Chondrocyte (in vitro differentiated cells): ENCODE results near the gene CDC42EP2. TPM values are rescaled to one million over a fixed set of nuclear protein-coding genes. Genes with fewer than 3 reads are reported as not detected.

ENCODE experiments used
- DNase-seq: peaks from one replicate; pipeline ENCODE4 v3.0.0; 2021; ENCODE audit warnings: mixed read lengths, low spot score
- H3K27ac Mint-ChIP-seq: one replicate; pipeline ENCODE4 v1.8.0; 2021; ENCODE audit warnings: mild to moderate bottlenecking, moderate library complexity, mixed read lengths; ENCODE audit not compliant: unreplicated experiment
- H3K27me3 Mint-ChIP-seq: 2 replicates; pipeline ENCODE4 v1.8.0; 2021; ENCODE audit warnings: low read depth, mixed read lengths
- H3K36me3 Mint-ChIP-seq: 2 replicates; pipeline ENCODE4 v1.8.0; 2021; ENCODE audit warnings: low read depth, mixed read lengths
- H3K4me1 Mint-ChIP-seq: 2 replicates; pipeline ENCODE4 v1.8.0; 2021; ENCODE audit warnings: low read depth, mild to moderate bottlenecking, mixed read lengths
- H3K4me3 Mint-ChIP-seq: one replicate; pipeline ENCODE4 v1.8.0; 2021; ENCODE audit warnings: mild to moderate bottlenecking, moderate library complexity, mixed read lengths; ENCODE audit not compliant: unreplicated experiment
- H3K9me3 Mint-ChIP-seq: 2 replicates; pipeline ENCODE4 v1.8.0; 2021; ENCODE audit warnings: low read depth, mixed read lengths
- total RNA-seq: library from RNA; stranded (reverse); gene quantifications from 3 replicates; pipeline ENCODE4 v1.2.1, GENCODE V29; 2021
- TF ChIP-seq, protein P1 (sequence below): fragments of 200-600 bp; sonication (generic); IDR thresholded peaks from 2 replicates; pipeline ENCODE4 v1.5.0; 2021; ENCODE audit warnings: antibody characterized with exemption, mild to moderate bottlenecking, moderate library complexity

The CDC42EP2 gene
- total RNA-seq, 1 donor from 2014 or later = 12.8 TPM

DNA sequence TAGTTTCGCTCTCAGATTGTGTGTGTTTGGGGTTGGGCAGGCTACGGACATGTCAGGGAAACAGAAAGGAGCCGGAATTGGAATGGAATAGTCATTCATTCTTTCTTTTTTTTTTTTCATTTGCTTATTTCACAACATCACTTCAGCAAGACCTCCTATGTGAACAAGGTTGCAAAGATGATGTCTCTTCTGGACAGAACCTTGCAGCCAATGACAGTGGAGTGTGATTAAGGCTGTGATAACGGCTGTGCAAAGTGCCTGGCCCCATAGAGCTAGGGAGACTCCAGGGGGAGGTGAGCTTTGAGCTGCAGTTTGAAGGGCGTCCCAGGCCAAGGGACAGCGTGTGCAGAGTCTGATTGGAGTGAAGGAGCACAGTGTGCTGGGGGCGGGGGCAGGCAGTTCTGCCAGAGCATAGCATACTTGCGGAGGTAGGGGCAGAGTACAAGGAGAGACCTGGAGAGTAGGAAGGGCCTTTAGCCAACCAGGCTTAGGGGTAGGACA is 43.2 kb downstream of the CDC42EP2 start:
- Mint-ChIP-seq H3K4me3 (no peak overlapping the region), H3K27me3 (no peaks in the 10 kb centered on the region), H3K4me1 (peaks cover 17% of the 10 kb centered on the region), H3K36me3 (no peaks in the 10 kb centered on the region), H3K27ac (no peak overlapping the region), H3K9me3 (no peaks in the 10 kb centered on the region)
- no peak for DNase-seq
- TF ChIP-seq, protein P1, sequence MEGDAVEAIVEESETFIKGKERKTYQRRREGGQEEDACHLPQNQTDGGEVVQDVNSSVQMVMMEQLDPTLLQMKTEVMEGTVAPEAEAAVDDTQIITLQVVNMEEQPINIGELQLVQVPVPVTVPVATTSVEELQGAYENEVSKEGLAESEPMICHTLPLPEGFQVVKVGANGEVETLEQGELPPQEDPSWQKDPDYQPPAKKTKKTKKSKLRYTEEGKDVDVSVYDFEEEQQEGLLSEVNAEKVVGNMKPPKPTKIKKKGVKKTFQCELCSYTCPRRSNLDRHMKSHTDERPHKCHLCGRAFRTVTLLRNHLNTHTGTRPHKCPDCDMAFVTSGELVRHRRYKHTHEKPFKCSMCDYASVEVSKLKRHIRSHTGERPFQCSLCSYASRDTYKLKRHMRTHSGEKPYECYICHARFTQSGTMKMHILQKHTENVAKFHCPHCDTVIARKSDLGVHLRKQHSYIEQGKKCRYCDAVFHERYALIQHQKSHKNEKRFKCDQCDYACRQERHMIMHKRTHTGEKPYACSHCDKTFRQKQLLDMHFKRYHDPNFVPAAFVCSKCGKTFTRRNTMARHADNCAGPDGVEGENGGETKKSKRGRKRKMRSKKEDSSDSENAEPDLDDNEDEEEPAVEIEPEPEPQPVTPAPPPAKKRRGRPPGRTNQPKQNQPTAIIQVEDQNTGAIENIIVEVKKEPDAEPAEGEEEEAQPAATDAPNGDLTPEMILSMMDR = no peak

DNA sequence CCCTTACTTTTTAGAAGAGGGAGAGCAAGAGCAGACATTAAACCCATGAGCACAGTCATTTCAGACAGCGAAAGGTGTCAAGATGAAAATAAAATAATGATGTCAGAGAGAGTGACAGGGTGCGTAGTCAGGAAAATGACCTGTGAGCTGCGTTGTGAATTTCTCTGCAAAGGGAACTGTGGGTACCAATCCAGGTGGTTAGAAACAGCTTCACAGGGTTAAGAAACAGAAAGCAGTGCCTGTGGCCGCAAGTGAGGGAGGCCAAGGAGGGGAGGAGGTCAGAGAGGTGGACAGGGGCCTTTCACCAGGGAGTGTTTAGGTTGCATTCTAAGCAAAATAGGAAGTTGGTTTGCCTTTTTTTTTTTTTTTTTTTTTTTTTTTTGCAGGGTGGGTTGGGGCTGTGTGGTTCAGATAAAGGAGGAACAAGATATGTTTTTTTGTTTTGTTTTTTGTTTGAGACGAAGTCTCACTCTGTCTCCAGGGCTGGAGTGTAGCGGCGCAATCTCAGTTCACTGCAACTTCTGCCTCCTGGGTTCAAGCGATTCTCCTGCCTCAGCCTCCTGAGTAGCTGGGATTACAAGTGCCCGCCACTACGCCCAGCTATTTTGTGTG is 47.8 kb downstream of the CDC42EP2 start:
- Mint-ChIP-seq H3K36me3 (no peaks in the 10 kb centered on the region), H3K27me3 (no peaks in the 10 kb centered on the region), H3K4me1 (no peaks in the 10 kb centered on the region), H3K4me3 (no peak overlapping the region), H3K9me3 (no peaks in the 10 kb centered on the region), H3K27ac (no peak overlapping the region)
- no peak for DNase-seq
- TF ChIP-seq, protein P1 = no peak

DNA sequence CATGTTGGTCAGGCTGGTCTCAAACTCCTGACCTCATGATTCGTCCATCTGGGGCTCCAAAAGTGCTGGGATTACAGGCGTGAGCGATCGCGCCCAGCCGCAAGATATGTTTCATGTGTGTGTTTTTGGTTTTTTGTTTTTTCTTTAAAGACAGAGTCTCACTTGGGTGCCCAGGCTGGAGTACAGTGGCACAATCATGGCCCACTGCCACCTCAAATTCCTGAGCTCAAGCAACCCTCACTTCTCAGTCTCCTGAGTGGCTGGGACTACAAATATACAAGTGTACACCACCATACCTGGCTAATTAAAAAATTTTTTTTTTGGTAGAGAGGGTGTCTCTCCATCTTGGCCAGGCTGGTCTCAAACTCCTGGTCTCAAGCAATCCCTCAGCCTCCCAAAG is 48.3 kb downstream of the CDC42EP2 start:
- Mint-ChIP-seq H3K4me1 (no peaks in the 10 kb centered on the region), H3K27ac (no peak overlapping the region), H3K4me3 (no peak overlapping the region), H3K36me3 (no peaks in the 10 kb centered on the region), H3K9me3 (no peaks in the 10 kb centered on the region), H3K27me3 (no peaks in the 10 kb centered on the region)
- DNase-seq = no peak
- TF ChIP-seq, protein P1 = no peak

DNA sequence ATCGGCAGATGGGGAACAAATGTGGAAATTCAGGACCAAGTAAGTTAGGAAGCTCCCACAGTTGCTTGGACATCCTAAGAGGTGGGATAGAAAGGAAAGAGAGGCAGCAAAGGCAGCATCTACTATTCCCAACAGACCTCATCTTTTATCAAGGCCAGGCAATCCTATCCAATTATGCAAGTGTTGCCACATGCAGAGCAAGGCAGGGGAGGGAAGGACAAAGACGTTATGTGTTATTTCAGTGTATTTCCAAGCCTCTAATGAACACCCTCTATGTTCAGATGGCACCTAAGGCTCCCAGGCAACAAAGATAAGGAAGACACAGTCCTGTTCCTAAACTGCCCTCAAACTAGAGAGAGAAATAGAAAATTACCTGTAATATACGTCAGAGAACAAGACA is 49.1 kb downstream of the CDC42EP2 start:
- no peaks in the 10 kb centered on the region for H3K27me3 Mint-ChIP-seq
- H3K4me3 Mint-ChIP-seq = no peak overlapping the region
- H3K9me3 Mint-ChIP-seq = no peaks in the 10 kb centered on the region
- no peaks in the 10 kb centered on the region for H3K36me3 Mint-ChIP-seq
- no peak for DNase-seq
- TF ChIP-seq, protein P1 = no peak
- no peaks in the 10 kb centered on the region for H3K4me1 Mint-ChIP-seq
- H3K27ac Mint-ChIP-seq = no peak overlapping the region

DNA sequence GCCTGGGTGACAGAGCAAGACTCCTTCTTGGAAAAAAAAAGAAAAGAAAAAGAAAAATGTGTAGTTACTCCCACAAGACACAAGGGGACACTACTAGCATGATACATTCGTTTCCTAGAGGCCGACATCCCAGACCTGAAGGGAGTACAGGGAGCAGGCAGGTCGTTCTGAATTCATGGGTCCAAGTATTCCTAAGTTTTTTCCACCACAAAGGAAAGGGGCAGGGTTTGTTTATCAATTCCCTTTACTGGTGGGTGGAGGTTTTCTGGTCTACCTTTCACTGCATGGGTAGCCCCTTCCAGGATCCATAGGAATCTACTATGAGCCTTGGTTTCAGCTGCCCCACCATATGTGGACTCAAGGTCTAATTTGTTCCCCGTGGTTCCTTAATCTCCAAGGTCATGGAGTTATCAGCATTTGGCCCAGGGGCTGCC is 51.7 kb downstream of the CDC42EP2 start:
- Mint-ChIP-seq H3K36me3 (no peaks in the 10 kb centered on the region), H3K27ac (no peak overlapping the region), H3K27me3 (no peaks in the 10 kb centered on the region), H3K9me3 (no peaks in the 10 kb centered on the region), H3K4me3 (no peak overlapping the region), H3K4me1 (peaks cover 12% of the 10 kb centered on the region)
- TF ChIP-seq, protein P1 = peak; percentile 89
- no peak for DNase-seq
